Measurements from ENCODE around the gene ELAVL1.

The ELAVL1 gene

DNA sequence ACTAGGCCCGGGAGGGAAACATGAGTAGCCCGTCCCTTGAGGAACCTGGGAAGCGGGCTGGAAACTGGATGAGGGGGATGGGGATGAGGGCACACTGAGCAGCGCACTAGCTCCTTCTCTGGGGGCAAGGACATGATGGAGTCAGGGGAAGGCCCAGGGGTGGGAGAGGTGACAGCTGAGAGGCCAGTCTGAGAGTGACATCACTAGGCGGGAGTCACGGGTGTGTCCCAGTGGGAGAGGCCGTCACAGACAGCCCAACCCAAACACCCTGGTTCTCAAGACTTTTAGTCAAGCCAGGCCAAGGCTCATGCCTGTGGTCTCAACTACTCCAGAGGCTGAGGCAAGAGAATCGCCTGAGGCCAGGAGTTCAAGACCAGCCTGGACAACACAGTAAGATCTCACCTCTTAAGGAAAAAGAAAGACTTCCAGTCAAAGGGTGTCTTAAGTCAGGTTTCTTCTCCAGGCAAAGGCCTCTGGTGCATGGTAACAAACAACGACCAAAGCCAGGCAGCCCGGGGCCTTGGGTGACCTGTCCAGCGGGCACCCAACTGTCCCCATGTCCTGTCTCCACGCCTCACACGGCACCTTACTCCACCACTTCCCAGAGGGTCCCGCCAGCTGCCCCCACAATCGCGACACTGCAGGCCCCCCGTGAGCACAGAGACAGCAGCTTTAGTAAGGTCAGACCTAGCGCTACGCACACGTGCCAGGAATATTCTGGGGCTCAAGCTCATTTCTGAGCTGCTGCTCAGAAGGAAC lies 36.5 kb downstream of the ELAVL1 start:
- TF ChIP-seq, protein P1, sequence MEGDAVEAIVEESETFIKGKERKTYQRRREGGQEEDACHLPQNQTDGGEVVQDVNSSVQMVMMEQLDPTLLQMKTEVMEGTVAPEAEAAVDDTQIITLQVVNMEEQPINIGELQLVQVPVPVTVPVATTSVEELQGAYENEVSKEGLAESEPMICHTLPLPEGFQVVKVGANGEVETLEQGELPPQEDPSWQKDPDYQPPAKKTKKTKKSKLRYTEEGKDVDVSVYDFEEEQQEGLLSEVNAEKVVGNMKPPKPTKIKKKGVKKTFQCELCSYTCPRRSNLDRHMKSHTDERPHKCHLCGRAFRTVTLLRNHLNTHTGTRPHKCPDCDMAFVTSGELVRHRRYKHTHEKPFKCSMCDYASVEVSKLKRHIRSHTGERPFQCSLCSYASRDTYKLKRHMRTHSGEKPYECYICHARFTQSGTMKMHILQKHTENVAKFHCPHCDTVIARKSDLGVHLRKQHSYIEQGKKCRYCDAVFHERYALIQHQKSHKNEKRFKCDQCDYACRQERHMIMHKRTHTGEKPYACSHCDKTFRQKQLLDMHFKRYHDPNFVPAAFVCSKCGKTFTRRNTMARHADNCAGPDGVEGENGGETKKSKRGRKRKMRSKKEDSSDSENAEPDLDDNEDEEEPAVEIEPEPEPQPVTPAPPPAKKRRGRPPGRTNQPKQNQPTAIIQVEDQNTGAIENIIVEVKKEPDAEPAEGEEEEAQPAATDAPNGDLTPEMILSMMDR (conservative IDR thresholded peaks at IDR 0.05; ENCODE audit: low read length) = no peak
- H3K4me3 ChIP-seq (ENCODE audit: low read length) = no peak overlapping the region
- DNase-seq (ENCODE audit: low read depth) = peak; percentile 9

DNA sequence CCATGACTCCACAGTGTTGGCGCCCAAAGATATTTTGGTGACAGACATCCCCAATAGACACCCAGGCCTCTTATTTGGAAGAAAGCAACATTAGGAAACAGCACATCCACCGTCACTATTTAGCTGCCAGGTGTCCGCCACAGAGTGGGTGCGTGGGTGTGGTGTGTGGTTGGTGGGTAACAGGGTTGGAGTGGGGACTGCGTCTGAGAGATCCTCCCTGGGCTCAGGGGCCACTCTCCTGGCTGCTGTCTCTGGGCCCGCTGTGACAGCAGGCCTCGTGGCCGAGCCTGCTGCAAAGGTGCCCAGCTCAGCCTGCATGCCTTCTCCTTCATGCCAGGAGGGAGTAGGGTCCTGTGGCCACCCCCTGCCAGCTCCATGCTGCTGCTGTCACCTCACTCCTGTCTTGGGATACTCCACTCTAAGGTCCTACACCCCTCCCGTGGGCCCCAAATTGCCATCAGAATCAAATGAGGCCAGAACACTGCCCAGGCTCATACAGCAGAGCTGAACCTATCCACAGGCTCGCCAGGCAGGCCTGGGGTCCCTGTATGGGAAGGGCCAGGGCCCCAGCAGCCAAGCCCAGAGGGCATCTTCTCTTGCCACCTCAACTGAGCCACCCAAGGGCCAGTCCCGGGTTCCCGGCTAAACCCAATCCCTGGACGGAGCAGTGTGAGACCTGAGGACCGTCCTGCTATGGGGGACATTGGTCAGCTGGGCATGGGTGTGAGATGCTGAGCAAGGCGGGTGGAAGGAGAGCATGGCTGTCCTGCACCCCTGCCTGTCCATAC lies 37.2 kb downstream of the ELAVL1 start:
- no peak overlapping the region for H3K4me3 ChIP-seq (ENCODE audit: low read length)
- no peak for DNase-seq (ENCODE audit: low read depth)
- TF ChIP-seq, protein P1 (conservative IDR thresholded peaks at IDR 0.05; ENCODE audit: low read length) = no peak

DNA sequence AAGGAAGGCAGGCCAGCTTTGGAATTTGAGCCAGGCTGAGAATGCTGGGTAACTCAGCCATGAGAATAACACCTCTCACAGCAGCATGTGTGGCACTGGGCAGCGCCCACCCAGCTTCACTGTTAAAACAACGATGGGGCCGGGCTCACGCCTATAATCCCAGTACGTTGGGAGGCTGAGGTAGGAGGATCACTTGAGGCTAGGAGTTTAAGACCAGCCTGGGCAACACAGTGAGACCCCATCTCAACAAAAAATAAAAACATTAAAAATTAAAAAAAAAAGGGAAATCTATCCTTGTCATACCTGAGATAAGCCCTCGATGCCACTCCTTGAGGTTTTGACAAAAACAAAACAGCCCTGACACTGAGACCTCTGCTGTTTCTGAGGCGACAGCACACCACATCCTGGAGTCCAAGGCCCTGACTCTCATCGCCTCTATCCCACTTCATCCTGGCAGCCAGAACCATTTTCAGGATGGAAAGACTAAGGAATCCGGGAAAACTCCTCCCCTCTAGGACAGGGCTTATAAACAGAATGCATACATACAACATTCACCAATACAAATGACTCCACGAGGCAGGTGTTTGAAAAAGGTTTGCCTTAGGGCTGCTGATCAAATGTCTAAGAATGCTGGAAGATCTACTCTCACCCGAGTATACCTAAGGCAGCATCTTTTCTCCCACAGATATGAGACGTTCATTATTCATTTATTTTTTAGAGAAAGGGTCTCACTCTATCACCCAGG lies 39.3 kb downstream of the ELAVL1 start:
- DNase-seq (ENCODE audit: low read depth) = no peak
- H3K4me3 ChIP-seq (ENCODE audit: low read length) = no peak overlapping the region
- TF ChIP-seq, protein P1 (conservative IDR thresholded peaks at IDR 0.05; ENCODE audit: low read length) = no peak

DNA sequence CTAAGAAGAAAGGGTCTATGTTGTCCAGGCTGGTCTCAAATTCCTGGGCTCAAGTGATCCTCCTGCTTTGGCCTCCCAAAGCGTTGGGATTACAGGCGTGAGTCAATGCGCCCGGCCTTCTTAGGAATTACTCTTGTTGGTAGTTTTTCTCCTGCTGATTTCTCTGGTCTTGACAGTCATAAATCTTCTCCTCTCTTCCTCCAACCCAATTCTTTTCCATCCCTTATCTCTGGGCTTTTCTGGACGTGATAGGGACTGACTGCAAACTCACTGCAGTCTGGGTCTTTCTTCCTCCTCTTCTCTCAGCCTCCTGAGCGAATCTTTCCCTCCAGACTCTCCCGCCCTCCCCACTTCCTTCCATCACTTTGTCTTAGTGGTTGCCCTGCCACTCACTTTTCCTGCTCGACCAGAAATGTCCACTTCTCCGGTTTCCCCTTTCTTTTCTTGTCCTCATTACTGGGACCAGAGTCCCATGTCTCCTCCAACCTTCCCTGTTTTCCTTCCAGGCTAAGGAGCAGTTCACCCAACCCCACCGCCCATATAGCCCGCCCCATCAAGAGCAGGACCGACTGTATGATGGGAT lies 40.1 kb downstream of the ELAVL1 start:
- TF ChIP-seq, protein P1 (conservative IDR thresholded peaks at IDR 0.05; ENCODE audit: low read length) = no peak
- no peak overlapping the region for H3K4me3 ChIP-seq (ENCODE audit: low read length)
- no peak for DNase-seq (ENCODE audit: low read depth)

DNA sequence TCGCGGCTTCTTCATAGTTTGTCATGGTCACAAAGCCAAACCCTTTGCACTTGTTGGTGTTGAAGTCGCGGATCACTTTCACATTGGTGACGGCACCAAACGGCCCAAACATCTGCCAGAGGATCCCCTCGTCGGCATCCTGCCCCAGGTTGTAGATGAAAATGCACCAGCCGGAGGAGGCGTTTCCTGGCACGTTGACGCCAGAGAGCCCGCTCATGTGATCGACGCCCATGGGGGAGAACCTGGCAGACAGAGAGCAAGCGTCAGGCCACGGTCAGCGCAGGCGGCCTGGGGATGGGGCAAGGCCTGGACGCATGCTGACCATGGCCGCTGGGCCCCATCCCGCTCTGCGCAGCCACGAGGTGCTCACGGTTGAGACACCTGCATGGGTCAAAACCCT lies 41.9 kb downstream of the ELAVL1 start:
- TF ChIP-seq, protein P1 (conservative IDR thresholded peaks at IDR 0.05; ENCODE audit: low read length) = no peak
- H3K4me3 ChIP-seq (ENCODE audit: low read length) = no peak overlapping the region
- no peak for DNase-seq (ENCODE audit: low read depth)

DNA sequence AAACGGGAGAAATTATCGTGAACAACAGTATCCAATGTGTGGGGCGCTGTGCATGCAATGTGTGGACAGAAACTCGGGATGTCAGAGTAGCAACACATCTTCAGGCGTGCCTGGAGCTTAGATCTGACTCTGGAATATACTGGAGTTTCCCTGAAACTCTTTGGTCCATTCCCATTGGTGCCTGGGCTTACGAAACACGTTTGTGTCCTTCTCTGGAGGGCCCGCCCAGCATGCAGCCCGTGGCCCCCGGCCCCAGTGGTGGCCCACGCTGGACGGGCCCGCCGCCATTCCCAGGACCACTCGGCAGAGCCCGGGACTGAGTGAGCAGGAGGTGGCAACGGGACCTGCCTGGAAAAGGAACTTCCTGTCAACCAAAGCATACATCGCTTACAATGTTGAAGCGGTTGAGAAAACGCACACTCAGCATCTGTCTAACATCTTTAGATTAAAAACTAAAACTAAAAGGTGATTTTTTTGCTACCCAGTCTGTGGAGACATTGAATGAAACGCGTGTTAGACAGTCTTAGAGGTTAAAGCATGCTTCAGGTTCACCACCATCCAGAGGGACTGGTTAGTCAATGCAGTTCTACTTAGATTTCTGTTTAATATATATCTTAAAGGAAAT lies 42.7 kb downstream of the ELAVL1 start:
- no peak overlapping the region for H3K4me3 ChIP-seq (ENCODE audit: low read length)
- no peak for DNase-seq (ENCODE audit: low read depth)
- TF ChIP-seq, protein P1 (conservative IDR thresholded peaks at IDR 0.05; ENCODE audit: low read length) = no peak

All from AG10803 (cell line).